VCaP (cell line): ENCODE results near the gene PLA2G6.

Experiments used
- H3K27ac ChIP-seq: fragments of 450-650 bp; 2 replicates; pipeline ENCODE4 v1.5.1; 2017
- TF ChIP-seq, protein P1 (sequence below): fragments of 450-650 bp; conservative IDR thresholded peaks from 2 replicates; pipeline ENCODE4 v1.5.1; 2017; ENCODE audit warnings: mild to moderate bottlenecking, moderate library complexity

PLA2G6 gene

DNA sequence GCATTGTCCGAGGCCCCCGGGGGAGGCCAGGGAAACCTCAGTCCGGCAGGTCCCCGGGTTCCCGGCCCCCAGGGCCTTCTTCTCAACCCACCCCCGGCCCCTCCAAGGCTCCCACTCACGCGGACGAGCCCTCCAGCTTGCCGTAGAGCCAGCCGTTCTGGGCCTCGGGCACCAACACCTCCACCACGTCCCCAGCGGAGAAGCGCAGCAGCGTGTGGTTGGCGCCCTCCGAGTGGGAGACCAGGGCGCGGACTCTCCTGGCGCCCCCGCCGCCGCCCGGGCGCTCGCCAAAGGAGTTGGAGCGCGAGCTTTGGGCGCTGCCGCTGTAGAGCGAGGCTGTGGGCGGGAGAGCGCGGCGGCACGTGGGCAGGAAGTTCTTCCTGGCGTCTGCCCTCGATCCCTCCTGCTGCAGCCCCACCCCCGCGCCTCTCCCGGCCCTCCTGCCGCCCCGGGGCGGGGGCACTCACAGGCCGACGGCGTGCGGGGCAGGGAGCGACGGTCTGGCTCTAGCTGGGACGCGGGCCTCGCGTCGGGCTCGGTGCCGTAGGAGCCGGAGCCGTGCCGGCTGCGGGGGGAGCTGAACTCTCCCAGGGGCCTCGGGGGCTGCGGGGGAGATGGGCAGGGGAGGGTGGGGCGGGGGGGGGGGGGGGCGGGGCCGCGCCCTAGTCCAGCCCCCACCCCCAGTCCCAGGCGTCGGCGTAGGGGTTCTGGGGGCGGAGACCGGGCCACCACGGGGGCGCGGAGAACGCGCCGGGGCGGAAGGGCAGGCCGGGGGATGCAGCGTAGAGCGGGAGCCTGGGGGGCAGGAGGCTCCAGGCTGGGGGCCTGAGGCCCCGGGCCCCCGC lies 92.8 kb downstream of the PLA2G6 start:
- no peak overlapping the region for H3K27ac ChIP-seq
- TF ChIP-seq, protein P1, sequence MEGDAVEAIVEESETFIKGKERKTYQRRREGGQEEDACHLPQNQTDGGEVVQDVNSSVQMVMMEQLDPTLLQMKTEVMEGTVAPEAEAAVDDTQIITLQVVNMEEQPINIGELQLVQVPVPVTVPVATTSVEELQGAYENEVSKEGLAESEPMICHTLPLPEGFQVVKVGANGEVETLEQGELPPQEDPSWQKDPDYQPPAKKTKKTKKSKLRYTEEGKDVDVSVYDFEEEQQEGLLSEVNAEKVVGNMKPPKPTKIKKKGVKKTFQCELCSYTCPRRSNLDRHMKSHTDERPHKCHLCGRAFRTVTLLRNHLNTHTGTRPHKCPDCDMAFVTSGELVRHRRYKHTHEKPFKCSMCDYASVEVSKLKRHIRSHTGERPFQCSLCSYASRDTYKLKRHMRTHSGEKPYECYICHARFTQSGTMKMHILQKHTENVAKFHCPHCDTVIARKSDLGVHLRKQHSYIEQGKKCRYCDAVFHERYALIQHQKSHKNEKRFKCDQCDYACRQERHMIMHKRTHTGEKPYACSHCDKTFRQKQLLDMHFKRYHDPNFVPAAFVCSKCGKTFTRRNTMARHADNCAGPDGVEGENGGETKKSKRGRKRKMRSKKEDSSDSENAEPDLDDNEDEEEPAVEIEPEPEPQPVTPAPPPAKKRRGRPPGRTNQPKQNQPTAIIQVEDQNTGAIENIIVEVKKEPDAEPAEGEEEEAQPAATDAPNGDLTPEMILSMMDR = no peak

DNA sequence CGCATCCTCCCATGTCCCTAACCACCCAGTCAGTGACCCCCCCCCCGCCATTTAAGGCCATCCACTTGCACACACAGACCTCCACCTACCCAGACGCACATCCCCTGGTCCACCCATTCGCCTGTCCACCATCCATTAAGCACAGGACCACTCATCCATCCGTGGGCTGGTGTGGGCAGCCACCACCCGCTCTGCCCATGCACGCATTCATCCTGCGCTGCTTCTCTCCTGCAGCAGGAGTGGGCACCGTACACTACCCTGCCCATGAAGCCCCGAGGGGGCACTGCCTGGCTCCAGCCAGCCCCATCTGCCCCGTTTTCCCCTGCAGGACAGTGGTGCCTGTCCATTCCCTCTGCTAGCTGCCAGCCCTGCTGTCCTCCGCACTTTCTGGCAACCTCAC lies 93.8 kb downstream of the PLA2G6 start:
- TF ChIP-seq, protein P1 = no peak
- no peak overlapping the region for H3K27ac ChIP-seq

DNA sequence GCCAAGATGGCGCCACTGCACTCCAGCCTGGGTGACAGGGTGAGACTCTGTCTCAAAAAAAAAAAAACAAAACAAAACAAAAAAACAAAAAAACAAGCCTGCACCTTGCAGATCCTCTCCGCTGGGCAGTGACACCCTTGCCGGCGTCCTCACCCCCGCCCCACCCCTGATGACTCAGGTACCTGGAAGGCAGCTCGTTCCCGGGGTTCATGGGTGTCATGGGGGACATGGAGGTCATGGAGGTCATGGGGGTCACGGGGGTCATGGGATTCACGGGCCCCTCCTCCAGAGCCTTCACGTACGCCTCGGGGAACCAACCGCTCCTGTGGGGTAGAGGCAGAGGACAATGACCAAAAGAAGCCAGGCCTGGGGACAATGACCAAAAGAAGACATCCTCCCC lies 94.7 kb downstream of the PLA2G6 start:
- TF ChIP-seq, protein P1 = no peak
- no peak overlapping the region for H3K27ac ChIP-seq

DNA sequence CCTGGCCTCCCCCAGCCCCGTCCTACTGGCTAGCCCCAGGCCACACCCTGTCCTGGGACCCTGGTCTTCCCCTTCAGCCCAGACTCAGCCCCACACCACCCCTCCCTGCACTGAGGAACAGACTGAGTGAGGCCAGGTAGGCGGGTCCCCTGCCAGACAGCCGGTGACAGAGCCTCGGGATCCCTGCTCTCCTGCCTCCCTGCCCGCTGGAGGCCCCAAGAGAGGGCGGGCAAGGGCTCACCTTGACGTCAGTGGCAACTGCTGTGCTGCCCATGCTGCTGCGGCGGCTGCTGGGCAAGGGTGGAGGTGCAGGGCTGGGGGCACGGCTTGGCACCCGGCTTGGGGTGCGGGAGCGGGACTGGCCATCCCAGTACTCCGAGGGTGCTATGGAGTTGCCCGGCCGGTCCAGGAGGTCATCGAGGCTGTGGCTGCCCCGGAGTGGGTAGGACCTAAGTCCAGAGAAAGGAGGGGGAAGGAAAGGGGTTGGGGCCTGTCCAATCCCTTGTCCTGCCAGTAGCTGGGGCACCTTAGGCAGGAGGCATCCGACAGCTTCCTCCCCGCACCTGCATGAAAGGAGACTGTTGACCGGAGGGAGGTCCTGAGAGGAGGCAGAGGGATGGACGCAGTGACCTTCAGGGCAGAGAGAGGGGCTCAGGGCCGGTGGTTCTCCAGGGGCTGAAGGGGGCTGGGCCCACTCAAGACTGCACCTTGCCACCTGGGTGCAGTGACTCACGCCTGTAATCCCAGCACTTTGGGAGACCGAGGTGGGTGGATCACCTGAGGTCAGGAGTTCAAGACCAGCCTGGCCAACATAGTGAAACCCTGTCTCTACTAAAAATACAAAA lies 95.4 kb downstream of the PLA2G6 start:
- TF ChIP-seq, protein P1 = no peak
- no peak overlapping the region for H3K27ac ChIP-seq

DNA sequence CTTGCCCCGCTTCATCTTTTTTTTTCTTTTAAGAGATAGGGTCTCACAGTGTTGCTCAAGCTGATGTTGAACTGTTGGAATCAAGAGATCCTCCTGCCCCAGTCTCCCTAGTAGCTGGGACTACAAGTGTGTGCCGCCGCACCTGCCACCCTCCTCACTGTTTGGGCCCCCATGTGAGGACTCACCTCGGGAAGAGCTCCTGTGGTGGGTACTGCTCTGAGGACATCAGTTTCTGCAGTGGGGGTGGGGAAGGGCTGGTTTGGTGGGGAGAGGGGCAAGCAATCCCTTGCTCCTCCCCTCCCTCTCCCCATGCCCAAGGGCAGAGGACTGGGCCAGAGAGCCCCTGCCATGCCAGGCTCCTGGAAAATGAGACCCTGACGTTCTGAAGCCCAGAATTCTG lies 96.1 kb downstream of the PLA2G6 start:
- H3K27ac ChIP-seq = no peak overlapping the region
- TF ChIP-seq, protein P1 = no peak

DNA sequence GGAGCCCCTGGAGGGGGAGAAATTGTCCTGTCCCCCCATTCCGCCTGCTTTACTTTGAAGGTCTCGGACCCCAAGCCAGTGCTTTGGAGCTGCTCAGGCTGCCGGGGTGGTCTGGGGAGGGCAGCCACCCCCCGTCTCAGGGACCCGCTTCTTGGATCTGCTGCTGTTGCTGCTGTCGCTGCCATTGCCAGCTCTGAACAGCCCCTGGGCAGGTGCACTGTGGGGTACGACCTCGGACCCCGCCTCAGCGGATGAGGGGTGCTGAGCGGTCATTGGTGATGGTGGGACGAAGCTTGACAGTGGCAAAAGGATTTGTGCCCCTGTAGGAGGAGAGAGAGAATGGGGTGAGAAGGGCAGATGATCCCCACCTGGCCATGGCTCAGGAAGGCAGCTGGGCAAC lies 96.6 kb downstream of the PLA2G6 start:
- no peak overlapping the region for H3K27ac ChIP-seq
- TF ChIP-seq, protein P1 = no peak

DNA sequence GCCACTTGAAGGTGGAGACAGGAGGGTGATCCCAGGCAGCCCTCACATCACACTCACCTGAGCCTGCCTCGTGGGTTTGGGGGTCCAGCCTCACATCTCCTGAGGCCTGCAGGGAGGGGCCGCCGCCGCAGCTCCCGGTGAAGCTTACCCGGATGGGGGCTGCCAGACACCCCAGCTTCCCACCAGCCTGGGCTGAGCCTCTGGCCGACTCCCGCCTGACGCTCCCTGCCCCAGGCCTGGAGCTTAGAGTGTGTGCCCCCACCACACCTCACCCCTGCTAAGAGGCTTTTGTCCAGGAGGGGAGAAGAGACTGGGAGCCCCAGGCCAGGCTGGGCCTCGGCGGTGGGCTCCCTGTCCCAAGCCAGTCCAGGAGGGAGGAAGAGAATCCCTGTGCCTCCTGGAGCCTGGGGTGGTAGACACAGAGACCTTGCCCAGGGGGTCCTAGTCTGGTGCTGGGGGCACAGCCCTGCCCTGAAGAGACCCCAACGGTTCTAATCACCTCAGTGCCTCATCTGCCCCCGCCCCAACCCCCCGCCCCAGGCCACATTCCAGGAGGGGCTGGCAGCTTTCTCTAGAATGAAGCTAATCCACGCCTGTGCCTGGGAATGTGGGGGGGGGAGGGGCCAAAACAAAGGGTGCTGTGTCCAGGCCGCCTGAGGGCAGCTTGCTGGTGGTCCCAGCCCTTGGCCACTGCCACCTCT lies 97.5 kb downstream of the PLA2G6 start, which contains the start of gene SLC16A8:
Gene SLC16A8 (minus strand): TSS at position 254 of the 701 bp plus-strand sequence. CDS start 1,311 bp downstream, outside the sequence.
- TF ChIP-seq, protein P1 = no peak
- H3K27ac ChIP-seq = no peak within 1 kb of the TSS
